Panc1 (cell line): Measurements from ENCODE around the gene ANKRD18B. TPM values are rescaled to one million over a fixed set of nuclear protein-coding genes. Genes with fewer than 3 reads are reported as not detected.
"Not testable (repeated sequence)": the region's sequence is repeated elsewhere in the genome, so short reads cannot be mapped to it uniquely, and the experiment has no call there.

ENCODE experiments used
- ATAC-seq: fragments of 200-7000 bp; cut with Tn5 transposase; 2 replicates; pipeline ENCODE4 v1.9.1; 2020; ENCODE audit warnings: mild to moderate bottlenecking, moderate library complexity
- BruUV-seq: library from RNA; stranded (reverse); fragments of 400-500 nt; replicated peaks from 2 replicates; lab custom pipeline; 2021; lab: Mats Ljungman, UMichigan
- CTCF ChIA-PET: fragments of 300-600 bp; sonication (Branson Sonifier 250); formaldehyde crosslinking; loops from one replicate; lab custom pipeline; 2022; ENCODE audit warnings: antibody characterized with exemption; lab: Charles Lee
- POLR2A ChIA-PET: fragments of 300-600 bp; sonication (Branson Sonifier 250); formaldehyde crosslinking; loops from one replicate; lab custom pipeline; 2022; ENCODE audit warnings: antibody characterized with exemption; lab: Charles Lee
- DNase-seq: peaks from one replicate; pipeline ENCODE4 v3.0.0-alpha.2; 2010; ENCODE audit warnings: low read depth, low spot score
- H3K27ac ChIP-seq: 2 replicates; pipeline ENCODE4 v1.5.1; 2011; ENCODE audit warnings: mild to moderate bottlenecking, low read length, inconsistent platforms
- H3K27me3 ChIP-seq: fragments of 200-500 bp; sonication (Bioruptor generic); 2 replicates; pipeline ENCODE4 v1.6.0; 2014; ENCODE audit warnings: low read length, inconsistent platforms; ENCODE audit not compliant: control insufficient read depth, insufficient read depth
- H3K36me3 ChIP-seq: fragments of 200-500 bp; sonication (Bioruptor generic); 2 replicates; pipeline ENCODE4 v1.5.1; 2014; ENCODE audit warnings: inconsistent platforms, mild to moderate bottlenecking, low read length, moderate library complexity; ENCODE audit not compliant: control insufficient read depth, insufficient read depth
- H3K4me1 ChIP-seq: 2 replicates; pipeline ENCODE4 v1.5.1; 2011; ENCODE audit warnings: inconsistent platforms, mild to moderate bottlenecking, low read length, moderate library complexity; ENCODE audit not compliant: control insufficient read depth, insufficient read depth
- H3K4me3 ChIP-seq, 2 experiments: 2 replicates each; pipeline ENCODE4 v1.5.1; 2011 to 2012; ENCODE audit warnings: low read depth in 2 of 2, low read length in 2 of 2, mild to moderate bottlenecking in 2 of 2, inconsistent platforms in 1 of 2, moderate library complexity in 1 of 2
- H3K9me3 ChIP-seq: fragments of 200-500 bp; sonication (Bioruptor generic); 2 replicates; pipeline ENCODE4 v1.5.1; 2014; ENCODE audit warnings: low read depth, mild to moderate bottlenecking, inconsistent platforms, low read length, moderate library complexity; ENCODE audit not compliant: control insufficient read depth, insufficient read depth
- in situ Hi-C: cut with HindIII; loops from 2 replicates; pipeline ENCODE4 v1.10.0; 2016; ENCODE audit warnings: low sequenced_read_pairs, low pct_unique_long_range_greater_than_20kb
- intact Hi-C: fragments of 100-400 bp; cut with micrococcal nuclease; formaldehyde crosslinking; loops from one replicate; pipeline ENCODE4 v1.10.0; 2022; ENCODE audit not compliant: unreplicated experiment
- total RNA-seq: library from RNA; stranded (reverse); gene quantifications from one replicate; pipeline ENCODE4 v1.2.1, GENCODE V29; 2021; ENCODE audit not compliant: unreplicated experiment

ANKRD18B gene
- total RNA-seq, 1 experiment from 2014 or later = 7.3 TPM

DNA sequence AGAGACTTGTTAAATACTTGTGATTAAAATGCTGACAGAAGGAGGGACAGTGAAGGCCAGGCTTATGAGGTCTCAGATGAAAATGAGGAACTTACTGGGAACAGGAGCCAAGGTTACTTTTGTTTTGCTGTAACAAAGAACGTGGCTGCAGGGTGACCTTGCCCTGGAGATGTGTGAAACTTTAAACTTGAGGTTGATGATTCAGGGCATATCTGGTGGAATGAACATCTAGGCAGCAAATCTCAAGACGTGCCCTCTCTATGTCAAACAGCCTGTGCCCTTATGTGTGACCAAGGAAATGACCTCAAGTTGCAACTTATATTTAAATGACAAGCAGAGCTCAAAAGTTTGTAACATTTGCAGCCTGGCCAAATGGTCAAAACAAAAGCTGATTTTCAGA lies 58.6 kb downstream of the ANKRD18B start:
- not testable (repeated sequence) for H3K27me3 ChIP-seq

GRCh38 chr9:33586128-33586527 lies 62.1 kb downstream of the ANKRD18B start:
- DNase-seq, H3K4me3 ChIP-seq, H3K9me3 ChIP-seq, POLR2A ChIA-PET, intact Hi-C loops, CTCF ChIA-PET, ATAC-seq, H3K27ac ChIP-seq, H3K36me3 ChIP-seq, BruUV-seq, H3K27me3 ChIP-seq, H3K4me1 ChIP-seq, in situ Hi-C loops: not testable (repeated sequence)

More for the DNA sequence above, 58.6 kb downstream of the ANKRD18B start:
- H3K4me3 ChIP-seq, H3K27ac ChIP-seq, POLR2A ChIA-PET, H3K9me3 ChIP-seq, H3K4me1 ChIP-seq, intact Hi-C loops, in situ Hi-C loops, DNase-seq, H3K36me3 ChIP-seq, ATAC-seq, BruUV-seq, CTCF ChIA-PET: not testable (repeated sequence)

DNA sequence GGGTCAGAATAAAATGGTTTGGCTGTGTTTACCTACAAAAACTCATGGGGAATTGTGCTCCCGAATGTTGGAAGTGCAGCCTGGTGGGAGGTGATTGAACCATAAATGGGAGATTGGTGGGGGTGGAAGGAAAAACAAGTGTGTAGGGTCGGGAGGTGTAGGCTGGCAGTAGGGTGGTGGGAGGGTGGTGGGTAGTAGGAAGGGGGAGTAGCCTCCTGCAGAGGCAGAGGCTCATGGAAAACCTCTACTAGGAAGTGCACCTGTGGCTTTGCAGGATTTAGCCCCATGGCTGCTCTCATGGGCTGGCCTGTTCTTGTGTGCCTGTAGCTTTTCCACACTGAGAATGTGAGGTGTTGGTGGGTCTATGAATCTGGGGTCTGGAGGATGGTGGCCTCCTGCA lies 63.7 kb downstream of the ANKRD18B start:
- DNase-seq, intact Hi-C loops, H3K9me3 ChIP-seq, H3K27me3 ChIP-seq, CTCF ChIA-PET, BruUV-seq, H3K4me1 ChIP-seq, H3K4me3 ChIP-seq, ATAC-seq, H3K36me3 ChIP-seq, POLR2A ChIA-PET, in situ Hi-C loops, H3K27ac ChIP-seq: not testable (repeated sequence)

- in situ Hi-C loops, POLR2A ChIA-PET, H3K4me1 ChIP-seq, BruUV-seq, H3K9me3 ChIP-seq, CTCF ChIA-PET, DNase-seq, H3K36me3 ChIP-seq, intact Hi-C loops, H3K4me3 ChIP-seq, H3K27me3 ChIP-seq, H3K27ac ChIP-seq, ATAC-seq: not testable (repeated sequence)
Measured at GRCh38 chr9:33588876-33589275, 64.8 kb downstream of the ANKRD18B start.

GRCh38 chr9:33590857-33591256 lies 66.8 kb downstream of the ANKRD18B start:
- BruUV-seq, H3K27me3 ChIP-seq, CTCF ChIA-PET, DNase-seq, ATAC-seq, in situ Hi-C loops, H3K4me3 ChIP-seq, H3K27ac ChIP-seq, H3K4me1 ChIP-seq, POLR2A ChIA-PET, H3K36me3 ChIP-seq, H3K9me3 ChIP-seq, intact Hi-C loops: not testable (repeated sequence)

DNA sequence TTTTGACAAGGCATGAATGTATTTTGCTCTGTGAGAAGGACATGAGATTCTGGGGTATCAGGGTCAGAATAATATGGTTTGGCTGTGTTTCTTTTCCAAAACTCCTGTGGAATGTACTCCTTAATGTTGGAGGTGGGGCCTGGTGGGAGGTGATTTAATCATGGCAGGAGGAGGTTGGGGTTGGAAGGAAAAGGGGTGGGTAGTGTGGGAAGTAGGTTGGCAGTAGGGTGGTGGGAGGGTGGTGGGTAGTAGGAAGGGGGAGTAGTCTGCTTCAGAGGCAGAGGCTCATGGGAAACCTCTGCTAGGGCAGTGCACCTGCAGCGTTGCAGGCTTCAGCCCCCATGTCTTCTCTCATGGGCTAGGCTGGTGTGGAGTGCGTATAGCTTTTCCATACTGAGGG lies 72.9 kb downstream of the ANKRD18B start:
- BruUV-seq, H3K27me3 ChIP-seq, H3K9me3 ChIP-seq, intact Hi-C loops, H3K4me3 ChIP-seq, DNase-seq, POLR2A ChIA-PET, in situ Hi-C loops, H3K4me1 ChIP-seq, H3K27ac ChIP-seq, H3K36me3 ChIP-seq, ATAC-seq, CTCF ChIA-PET: not testable (repeated sequence)

DNA sequence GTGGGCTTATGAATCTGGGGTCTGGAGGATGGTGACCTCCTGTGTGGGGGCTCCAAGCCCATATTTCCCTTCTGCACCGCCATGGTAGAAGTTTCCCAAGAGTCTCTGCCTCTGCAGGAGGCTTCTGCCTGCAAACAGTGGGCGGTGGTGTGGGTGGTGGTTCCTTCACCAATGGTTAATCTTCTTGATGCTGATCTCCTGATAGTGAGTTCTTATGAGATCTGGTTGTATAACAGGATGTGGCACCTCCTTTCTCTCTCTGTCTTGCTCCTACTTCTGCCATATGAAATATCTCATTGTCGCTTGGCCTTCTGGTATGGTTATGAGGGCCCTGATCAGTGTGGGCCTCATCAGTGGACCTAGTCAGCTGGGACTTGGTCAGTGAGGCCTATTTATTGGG lies 73.3 kb downstream of the ANKRD18B start:
- CTCF ChIA-PET, ATAC-seq, H3K27me3 ChIP-seq, DNase-seq, intact Hi-C loops, H3K36me3 ChIP-seq, H3K9me3 ChIP-seq, in situ Hi-C loops, H3K4me3 ChIP-seq, H3K4me1 ChIP-seq, POLR2A ChIA-PET, H3K27ac ChIP-seq, BruUV-seq: not testable (repeated sequence)
